OCI-LY7 (cell line): ENCODE measurements around the gene HERC6. TPM values are rescaled to one million over a fixed set of nuclear protein-coding genes. Genes with fewer than 3 reads are reported as not detected.

Experiments used
- BruUV-seq: library from RNA; stranded (reverse); fragments of 400-500 nt; replicated peaks from 2 replicates; lab custom pipeline; 2021; lab: Mats Ljungman, UMichigan
- CTCF ChIA-PET: fragments of 300-600 bp; sonication (Branson Sonifier 250); formaldehyde crosslinking; loops from one replicate; lab custom pipeline; 2022; ENCODE audit warnings: antibody characterized with exemption; ENCODE audit not compliant: unreplicated experiment; lab: Charles Lee
- POLR2A ChIA-PET: fragments of 300-600 bp; sonication (Branson Sonifier 250); formaldehyde crosslinking; loops from one replicate; lab custom pipeline; 2022; ENCODE audit warnings: antibody characterized with exemption; lab: Charles Lee
- DNase-seq: peaks from one replicate; pipeline ENCODE4 v3.0.0-alpha.2; 2015; ENCODE audit warnings: low spot score
- H2AFZ ChIP-seq: fragments of 200-600 bp; sonication (generic), shearing (Covaris generic); 2 replicates; pipeline ENCODE4 v1.6.1; 2014; ENCODE audit warnings: mild to moderate bottlenecking, antibody characterized with exemption, low read length, moderate library complexity
- H3K27ac ChIP-seq: fragments of 200-600 bp; sonication (generic); 2 replicates; pipeline ENCODE4 v1.5.1; 2014; ENCODE audit warnings: mixed run types, low read depth, mild to moderate bottlenecking, moderate library complexity, low read length, inconsistent platforms; ENCODE audit not compliant: poor library complexity, severe bottlenecking
- H3K36me3 ChIP-seq: fragments of 200-600 bp; sonication (generic); 2 replicates; pipeline ENCODE4 v1.6.1; 2014; ENCODE audit warnings: mild to moderate bottlenecking, antibody characterized with exemption, low read length, moderate library complexity, mixed read lengths; ENCODE audit not compliant: insufficient read depth
- H3K4me1 ChIP-seq: fragments of 200-600 bp; sonication (generic); 2 replicates; pipeline ENCODE4 v1.5.1; 2014; ENCODE audit warnings: mild to moderate bottlenecking, low read length; ENCODE audit not compliant: insufficient read depth, poor library complexity, severe bottlenecking
- H3K4me2 ChIP-seq: fragments of 200-600 bp; sonication (generic); 2 replicates; pipeline ENCODE4 v1.6.1; 2014; ENCODE audit warnings: mild to moderate bottlenecking, low read length
- H3K4me3 ChIP-seq: fragments of 200-600 bp; sonication (generic); 2 replicates; pipeline ENCODE4 v1.5.1; 2014; ENCODE audit warnings: mild to moderate bottlenecking, low read depth, low read length; ENCODE audit not compliant: poor library complexity, severe bottlenecking
- H3K79me2 ChIP-seq: fragments of 200-600 bp; sonication (generic); 2 replicates; pipeline ENCODE4 v1.6.1; 2016; ENCODE audit warnings: low read depth, mild to moderate bottlenecking, low read length, moderate library complexity, mixed read lengths; ENCODE audit not compliant: insufficient read depth
- H3K9me2 ChIP-seq: fragments of 200-600 bp; sonication (generic); 2 replicates; pipeline ENCODE4 v1.6.1; 2016; ENCODE audit warnings: mild to moderate bottlenecking, low read length, mixed read lengths; ENCODE audit not compliant: insufficient read depth
- H3K9me3 ChIP-seq: fragments of 200-600 bp; sonication (generic); 2 replicates; pipeline ENCODE4 v1.6.1; 2014; ENCODE audit warnings: mild to moderate bottlenecking, mixed run types, low read length, mixed read lengths
- H4K20me1 ChIP-seq: fragments of 200-600 bp; sonication (generic); 2 replicates; pipeline ENCODE4 v1.6.1; 2014; ENCODE audit warnings: mild to moderate bottlenecking, antibody characterized with exemption, low read length, moderate library complexity, mixed read lengths; ENCODE audit not compliant: insufficient read depth
- EZH2phosphoT487 ChIP-seq: fragments of 200-600 bp; sonication (generic); IDR thresholded peaks from 2 replicates; pipeline ENCODE4 v1.6.1; 2018; ENCODE audit warnings: low read depth, borderline replicate concordance, mild to moderate bottlenecking, mixed run types, antibody characterized with exemption, low read length, moderate library complexity, mixed read lengths
- intact Hi-C: fragments of 100-400 bp; cut with micrococcal nuclease; formaldehyde crosslinking; loops from one replicate; pipeline ENCODE4 v1.10.0; 2022; ENCODE audit not compliant: unreplicated experiment
- total RNA-seq, 2 experiments: library from RNA; depleted of rRNA in 1 of 2; stranded (reverse); fragments of >200 nt in 1 of 2; shearing (Covaris generic) in 1 of 2; gene quantifications; 2 replicates each; pipeline ENCODE4 v1.2.3, GENCODE V29; 2014 to 2022
- TF ChIP-seq, protein P1 (sequence below): fragments of 200-600 bp; sonication (generic); conservative IDR thresholded peaks from 2 replicates; pipeline ENCODE4 v1.5.1; 2014; ENCODE audit warnings: mild to moderate bottlenecking, antibody characterized with exemption, low read length, moderate library complexity, mixed read lengths

The HERC6 gene
- total RNA-seq, 2 experiments from 2014 or later = 0.09 to 0.51 TPM

DNA sequence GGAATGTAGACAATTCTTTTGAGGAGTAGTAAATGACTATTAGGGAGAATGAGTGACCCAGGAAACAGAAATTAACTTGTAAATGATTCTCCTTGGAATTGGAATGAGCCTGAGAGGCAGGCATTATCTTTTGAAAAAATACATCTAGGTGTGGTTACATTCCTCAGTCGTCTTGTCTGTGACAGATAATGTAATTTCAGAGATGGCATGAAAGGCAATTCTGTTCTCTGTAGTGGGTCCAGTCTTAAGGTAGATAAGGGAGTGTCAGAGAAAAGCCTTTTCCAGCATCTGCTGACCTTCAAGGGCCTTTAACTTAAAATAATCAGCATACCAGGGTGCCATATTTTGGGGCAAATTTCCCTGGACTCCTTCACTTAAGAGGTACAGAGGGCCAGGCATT, 35.1 kb downstream of the HERC6 start:
- no peak overlapping the region for H3K4me3 ChIP-seq
- H4K20me1 ChIP-seq = no peaks in the 10 kb centered on the region
- no peaks in the 10 kb centered on the region for H3K9me2 ChIP-seq
- H3K9me3 ChIP-seq = no peaks in the 10 kb centered on the region
- no peak overlapping the region for H3K27ac ChIP-seq
- DNase-seq = no peak
- ChIA-PET CTCF (no interaction called here), POLR2A (no interaction called here)
- H3K4me1 ChIP-seq = no peaks in the 10 kb centered on the region
- no peak overlapping the region for H2AFZ ChIP-seq
- H3K79me2 ChIP-seq = no peaks in the 10 kb centered on the region
- no TSS peak for BruUV-seq
- intact Hi-C loops = no loop called here
- TF ChIP-seq EZH2phosphoT487 = no peak
- TF ChIP-seq, protein P1, sequence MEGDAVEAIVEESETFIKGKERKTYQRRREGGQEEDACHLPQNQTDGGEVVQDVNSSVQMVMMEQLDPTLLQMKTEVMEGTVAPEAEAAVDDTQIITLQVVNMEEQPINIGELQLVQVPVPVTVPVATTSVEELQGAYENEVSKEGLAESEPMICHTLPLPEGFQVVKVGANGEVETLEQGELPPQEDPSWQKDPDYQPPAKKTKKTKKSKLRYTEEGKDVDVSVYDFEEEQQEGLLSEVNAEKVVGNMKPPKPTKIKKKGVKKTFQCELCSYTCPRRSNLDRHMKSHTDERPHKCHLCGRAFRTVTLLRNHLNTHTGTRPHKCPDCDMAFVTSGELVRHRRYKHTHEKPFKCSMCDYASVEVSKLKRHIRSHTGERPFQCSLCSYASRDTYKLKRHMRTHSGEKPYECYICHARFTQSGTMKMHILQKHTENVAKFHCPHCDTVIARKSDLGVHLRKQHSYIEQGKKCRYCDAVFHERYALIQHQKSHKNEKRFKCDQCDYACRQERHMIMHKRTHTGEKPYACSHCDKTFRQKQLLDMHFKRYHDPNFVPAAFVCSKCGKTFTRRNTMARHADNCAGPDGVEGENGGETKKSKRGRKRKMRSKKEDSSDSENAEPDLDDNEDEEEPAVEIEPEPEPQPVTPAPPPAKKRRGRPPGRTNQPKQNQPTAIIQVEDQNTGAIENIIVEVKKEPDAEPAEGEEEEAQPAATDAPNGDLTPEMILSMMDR = no peak
- no peak overlapping the region for H3K4me2 ChIP-seq
- no peaks in the 10 kb centered on the region for H3K36me3 ChIP-seq

DNA sequence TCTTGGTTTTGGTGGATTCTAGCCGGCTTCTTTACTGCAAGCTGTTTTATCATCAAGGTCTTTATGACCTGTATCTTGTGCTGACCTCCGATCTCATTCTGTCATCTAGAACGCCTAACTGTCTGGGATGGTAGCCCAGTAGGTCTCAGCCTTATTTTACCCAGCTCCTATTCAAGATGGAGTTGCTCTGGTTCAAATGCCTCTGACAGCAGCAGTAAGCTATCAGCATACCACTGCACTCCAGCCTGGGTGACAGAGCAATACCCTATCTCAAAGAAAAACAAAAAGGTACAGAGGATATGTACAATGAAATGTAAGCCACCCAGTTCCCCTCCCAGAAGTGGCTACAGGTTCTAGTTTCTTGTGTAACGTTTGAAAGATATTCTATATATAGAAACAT, 36.1 kb downstream of the HERC6 start:
- H3K4me3 ChIP-seq = no peak overlapping the region
- H3K27ac ChIP-seq = no peak overlapping the region
- H3K4me1 ChIP-seq = no peaks in the 10 kb centered on the region
- no peak overlapping the region for H2AFZ ChIP-seq
- no peaks in the 10 kb centered on the region for H3K9me2 ChIP-seq
- intact Hi-C loops = no loop called here
- no peaks in the 10 kb centered on the region for H3K79me2 ChIP-seq
- ChIA-PET POLR2A (interaction anchor here (0.5 kb wide), 1 partner anchor 105 kb away, joined by 3 read pairs; no protein-coding TSS in a partner anchor), CTCF (no interaction called here)
- TF ChIP-seq, protein P1 = no peak
- no peak for TF ChIP-seq EZH2phosphoT487
- BruUV-seq = no TSS peak
- H3K9me3 ChIP-seq = no peaks in the 10 kb centered on the region
- no peak for DNase-seq
- H3K4me2 ChIP-seq = no peak overlapping the region
- no peaks in the 10 kb centered on the region for H3K36me3 ChIP-seq
- H4K20me1 ChIP-seq = no peaks in the 10 kb centered on the region

GRCh38 chr4:88415982-88416381, 37.3 kb downstream of the HERC6 start:
- H3K27ac ChIP-seq = no peak overlapping the region
- H3K9me3 ChIP-seq = no peaks in the 10 kb centered on the region
- no peak overlapping the region for H3K4me2 ChIP-seq
- no peak overlapping the region for H3K4me3 ChIP-seq
- intact Hi-C loops = no loop called here
- CTCF ChIA-PET = no interaction called here
- H3K4me1 ChIP-seq = no peaks in the 10 kb centered on the region
- H3K9me2 ChIP-seq = no peaks in the 10 kb centered on the region
- no peak overlapping the region for H2AFZ ChIP-seq
- no peaks in the 10 kb centered on the region for H3K36me3 ChIP-seq
- POLR2A ChIA-PET = no interaction called here
- DNase-seq = no peak
- no peaks in the 10 kb centered on the region for H4K20me1 ChIP-seq
- TF ChIP-seq, protein P1 = no peak
- TF ChIP-seq EZH2phosphoT487 = no peak
- H3K79me2 ChIP-seq = no peaks in the 10 kb centered on the region
- no TSS peak for BruUV-seq
